ENCODE results near the gene RAB37. TPM values are rescaled to one million over a fixed set of nuclear protein-coding genes. Genes with fewer than 3 reads are reported as not detected.
A peak's percentile ranks its signal among the peaks of the same experiment; 100 is the strongest.

Gene RAB37
- total and polyA plus RNA-seq, 8 donors, result 2.0 to 42.9 (median 5.3) TPM; not detected in 3

DNA sequence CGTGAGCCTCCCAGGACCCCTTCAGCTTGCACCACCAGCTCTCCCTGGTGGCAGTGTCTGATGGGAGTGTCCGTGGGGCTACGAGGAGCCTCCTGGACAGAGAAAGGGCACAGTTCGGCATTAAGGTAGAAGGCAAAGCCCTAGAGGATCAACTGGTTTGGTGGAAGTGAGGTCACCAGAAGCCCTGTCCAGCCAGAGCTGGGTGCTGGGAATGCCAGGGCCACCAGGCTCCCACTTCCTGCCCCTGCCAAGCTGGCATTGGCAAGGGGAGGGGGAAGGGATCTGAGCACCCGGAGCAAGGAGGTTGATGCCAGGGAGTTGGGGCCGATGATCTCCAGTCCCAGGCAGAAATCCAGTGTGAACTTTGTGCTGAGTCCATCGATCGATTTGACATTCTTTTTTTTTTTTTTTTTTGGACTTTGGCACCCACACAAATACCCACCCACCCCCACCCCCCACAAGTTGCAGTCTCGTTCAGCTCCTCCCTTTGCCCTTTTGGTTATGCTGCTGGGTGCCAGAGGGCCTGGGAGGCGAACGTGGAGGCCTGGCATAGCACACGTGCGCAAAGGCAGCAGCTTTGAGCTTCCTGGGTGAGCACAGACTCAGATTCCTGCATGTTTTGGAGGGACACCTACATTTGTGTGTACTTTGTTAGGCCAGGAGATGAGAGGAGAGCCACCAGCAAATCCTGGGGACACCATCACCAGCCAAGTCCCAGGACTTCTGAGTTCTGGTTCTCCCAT, 13.4 kb downstream of the RAB37 start:
- intact Hi-C loops (cut with DNase I; ENCODE audit: low total_unique reads), result no loop called here
- peak; percentile 62 to 80 for DNase-seq
- Histone ChIP-seq H3K4me3 (peak overlapping the region; percentile 84 to 93 (median 87)), H3K4me1 (peaks cover 31 to 78% (median 69%) of the 10 kb centered on the region in 4 donors), H3K9me3 (no peaks in the 10 kb centered on the region), H3K36me3 (peaks cover 0 to 4% (median 0%) of the 10 kb centered on the region in 4 donors), H3K27me3 (no peaks in the 10 kb centered on the region), H3K27ac (peak overlapping the region; percentile 87 to 95 (median 92))
- TF ChIP-seq POLR2AphosphoS5 (IDR thresholded peaks at IDR 0.05), result peak in 2 of 3 donors; percentile 43 to 60
- no peak for TF ChIP-seq POLR2A (IDR thresholded peaks at IDR 0.05)
- TF ChIP-seq EP300 (IDR thresholded peaks at IDR 0.05), result no peak
- TF ChIP-seq, protein P1, sequence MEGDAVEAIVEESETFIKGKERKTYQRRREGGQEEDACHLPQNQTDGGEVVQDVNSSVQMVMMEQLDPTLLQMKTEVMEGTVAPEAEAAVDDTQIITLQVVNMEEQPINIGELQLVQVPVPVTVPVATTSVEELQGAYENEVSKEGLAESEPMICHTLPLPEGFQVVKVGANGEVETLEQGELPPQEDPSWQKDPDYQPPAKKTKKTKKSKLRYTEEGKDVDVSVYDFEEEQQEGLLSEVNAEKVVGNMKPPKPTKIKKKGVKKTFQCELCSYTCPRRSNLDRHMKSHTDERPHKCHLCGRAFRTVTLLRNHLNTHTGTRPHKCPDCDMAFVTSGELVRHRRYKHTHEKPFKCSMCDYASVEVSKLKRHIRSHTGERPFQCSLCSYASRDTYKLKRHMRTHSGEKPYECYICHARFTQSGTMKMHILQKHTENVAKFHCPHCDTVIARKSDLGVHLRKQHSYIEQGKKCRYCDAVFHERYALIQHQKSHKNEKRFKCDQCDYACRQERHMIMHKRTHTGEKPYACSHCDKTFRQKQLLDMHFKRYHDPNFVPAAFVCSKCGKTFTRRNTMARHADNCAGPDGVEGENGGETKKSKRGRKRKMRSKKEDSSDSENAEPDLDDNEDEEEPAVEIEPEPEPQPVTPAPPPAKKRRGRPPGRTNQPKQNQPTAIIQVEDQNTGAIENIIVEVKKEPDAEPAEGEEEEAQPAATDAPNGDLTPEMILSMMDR (IDR thresholded peaks at IDR 0.05), result no peak
- 16 to 33% (median 28%) methylated on average over 11 to 13 of the region's 13 CpGs for WGBS, 5 donors

DNA sequence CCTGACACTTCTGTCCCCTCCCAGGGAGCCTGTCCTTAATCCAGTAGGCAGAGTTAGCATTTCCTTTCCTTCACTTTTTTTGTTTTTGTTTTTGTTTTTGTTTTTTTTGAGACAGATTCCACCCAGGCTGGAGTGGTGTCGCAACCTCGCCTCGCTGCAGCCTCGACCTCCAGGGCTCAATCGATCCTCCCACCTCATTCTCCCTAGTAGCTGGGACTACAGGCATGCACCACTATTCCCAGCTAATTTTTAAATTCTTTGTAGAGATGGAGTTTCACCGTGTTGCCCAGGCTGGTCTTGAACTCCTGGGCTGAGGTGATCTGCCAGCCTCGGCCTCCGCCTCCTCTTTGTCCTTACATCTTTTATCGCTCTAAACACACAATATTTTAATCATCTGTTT, 15.4 kb downstream of the RAB37 start:
- H3K27ac ChIP-seq, result peak overlapping the region; percentile 29 to 94 (median 91)
- TF ChIP-seq, protein P1 (IDR thresholded peaks at IDR 0.05), result no peak
- WGBS, 5 donors, result 77 to 86% (median 84%) methylated on average over 9 of the region's 9 CpGs
- intact Hi-C loops (cut with DNase I; ENCODE audit: low total_unique reads), result no loop called here
- H3K4me3 ChIP-seq, result peak overlapping the region in 1 of 4 donors; percentile 89
- peaks cover 40 to 73% (median 66%) of the 10 kb centered on the region in 4 donors for H3K4me1 ChIP-seq
- no peak for DNase-seq
- H3K36me3 ChIP-seq, result peaks cover 0 to 4% (median 0%) of the 10 kb centered on the region in 4 donors
- H3K9me3 ChIP-seq, result no peaks in the 10 kb centered on the region
- H3K27me3 ChIP-seq, result no peaks in the 10 kb centered on the region

DNA sequence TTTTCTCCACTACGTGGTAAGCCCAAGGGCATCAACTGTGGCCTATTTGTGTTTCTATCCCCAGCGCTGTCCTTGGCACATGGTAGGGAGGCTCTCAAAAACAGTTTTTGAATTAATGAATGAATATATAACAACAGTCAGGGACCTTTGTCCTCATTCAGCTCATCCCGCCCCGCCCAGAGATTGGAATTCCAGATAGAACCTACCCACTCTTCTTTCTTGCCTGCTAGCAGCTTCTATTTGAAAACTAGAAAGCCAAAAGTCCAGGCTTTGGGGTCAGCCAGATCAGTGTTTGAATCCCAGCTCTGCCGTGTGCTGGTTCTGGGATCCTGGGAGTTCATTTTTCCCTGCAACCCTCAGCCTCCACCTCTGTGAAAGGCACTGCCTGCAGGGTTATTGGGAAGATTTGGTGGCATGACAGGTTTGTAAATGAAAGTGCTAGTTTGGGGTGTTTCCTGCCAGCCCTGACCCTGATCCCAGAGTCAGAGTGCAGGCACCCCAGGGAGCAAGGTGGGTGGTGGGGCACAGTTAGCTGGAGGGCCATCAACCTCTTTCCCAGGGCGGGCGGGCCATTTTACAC, 15.9 kb downstream of the RAB37 start:
- TF ChIP-seq EP300 (IDR thresholded peaks at IDR 0.05), result no peak
- TF ChIP-seq POLR2A (IDR thresholded peaks at IDR 0.05), result no peak
- no peak for TF ChIP-seq POLR2AphosphoS5 (IDR thresholded peaks at IDR 0.05)
- TF ChIP-seq, protein P1 (IDR thresholded peaks at IDR 0.05), result no peak
- intact Hi-C loops (cut with DNase I; ENCODE audit: low total_unique reads), result no loop called here
- Histone ChIP-seq H3K9me3 (no peaks in the 10 kb centered on the region), H3K27ac (peak overlapping the region in 2 of 5 donors; percentile 23 to 91), H3K36me3 (peaks cover 0 to 4% (median 0%) of the 10 kb centered on the region in 4 donors), H3K27me3 (no peaks in the 10 kb centered on the region), H3K4me1 (peaks cover 40 to 73% (median 66%) of the 10 kb centered on the region in 4 donors), H3K4me3 (no peak overlapping the region)
- 79 to 88% (median 85%) methylated on average over 7 of the region's 7 CpGs for WGBS, 5 donors
- no peak for DNase-seq

DNA sequence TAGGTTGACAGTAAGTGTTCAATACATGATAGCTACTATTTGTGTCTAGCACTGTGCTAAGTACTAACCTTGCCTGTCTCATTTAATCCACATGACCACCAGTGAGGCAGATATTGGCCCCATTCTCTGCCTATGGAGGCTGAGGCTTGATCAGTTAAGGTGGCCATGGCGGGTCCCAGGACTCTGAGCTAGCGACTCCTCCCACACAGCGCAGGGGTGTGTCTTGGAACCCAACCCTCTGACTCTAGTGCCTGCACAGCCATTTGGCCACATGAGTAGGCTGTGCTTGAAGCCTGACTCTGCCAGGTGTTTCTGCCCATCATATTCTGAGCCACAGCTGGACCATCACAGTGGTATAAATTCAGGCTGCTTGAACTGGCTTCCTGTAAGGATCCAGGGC, 17.8 kb downstream of the RAB37 start:
- no peaks in the 10 kb centered on the region for H3K9me3 ChIP-seq
- H3K27me3 ChIP-seq, result no peaks in the 10 kb centered on the region
- TF ChIP-seq POLR2A (IDR thresholded peaks at IDR 0.05) (no peak), EP300 (IDR thresholded peaks at IDR 0.05) (no peak), POLR2AphosphoS5 (IDR thresholded peaks at IDR 0.05) (no peak)
- TF ChIP-seq, protein P1 (IDR thresholded peaks at IDR 0.05), result no peak
- no peak overlapping the region for H3K27ac ChIP-seq
- 77 to 98% (median 97%) methylated on average over 3 of the region's 3 CpGs for WGBS, 5 donors
- H3K4me1 ChIP-seq, result peaks cover 58 to 87% (median 73%) of the 10 kb centered on the region in 4 donors
- peaks cover 0 to 4% (median 0%) of the 10 kb centered on the region in 4 donors for H3K36me3 ChIP-seq
- intact Hi-C loops (cut with DNase I; ENCODE audit: low total_unique reads), result no loop called here
- H3K4me3 ChIP-seq, result no peak overlapping the region
- no peak for DNase-seq
